CMK (cell line): ENCODE results near the gene LIG1.
"Not testable (repeated sequence)": the region's sequence is repeated elsewhere in the genome, so short reads cannot be mapped to it uniquely, and the experiment has no call there.

Experiments used
- DNase-seq: peaks from one replicate; pipeline ENCODE4 v3.0.0-alpha.2; 2010; ENCODE audit warnings: low read depth

The LIG1 gene

GRCh38 chr19:48070177-48070769, 99.9 kb downstream of the LIG1 start:
- not testable (repeated sequence) for DNase-seq

DNA sequence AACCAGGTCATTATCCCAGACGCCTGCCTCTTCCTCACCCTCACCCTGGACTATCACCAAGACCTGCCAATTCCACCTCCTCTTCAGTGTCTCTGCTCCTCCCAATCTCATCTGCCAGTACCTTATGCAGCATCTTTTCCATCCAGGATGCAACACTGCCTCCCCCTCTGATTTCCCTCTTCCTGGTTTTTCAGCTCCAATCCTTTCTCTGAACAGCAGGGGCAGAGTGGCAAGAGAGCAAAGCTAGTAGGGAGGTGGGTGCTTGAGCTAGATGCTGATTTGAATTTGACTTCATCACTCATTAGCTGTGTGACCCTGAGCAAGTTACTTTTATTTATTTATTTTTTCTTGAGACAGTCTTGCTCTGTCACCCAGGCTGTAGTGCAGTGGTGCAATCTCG, 100.7 kb downstream of the LIG1 start:
- DNase-seq, result no peak
